DND-41 (cell line): ENCODE measurements around the gene CCDC27.

Experiments
- ATAC-seq: fragments of 200-7000 bp; cut with Tn5 transposase; 3 replicates; pipeline ENCODE4 v1.9.1; 2021; ENCODE audit warnings: low read depth; ENCODE audit not compliant: insufficient read depth
- DNase-seq: peaks from one replicate; pipeline ENCODE4 v3.0.0-alpha.2; 2020
- H2AFZ ChIP-seq: 2 replicates; pipeline ENCODE4 v1.6.0; 2012; ENCODE audit warnings: low read depth, low read length
- H3K27ac ChIP-seq: 2 replicates; pipeline ENCODE4 v1.5.1; 2012; ENCODE audit warnings: low read length, inconsistent platforms
- H3K27me3 ChIP-seq: fragments of 200-600 bp; sonication (generic); 2 replicates; pipeline ENCODE4 v1.6.0; 2012; ENCODE audit warnings: low read length, mild to moderate bottlenecking, inconsistent platforms; ENCODE audit not compliant: insufficient read depth, poor library complexity
- H3K36me3 ChIP-seq: 2 replicates; pipeline ENCODE4 v1.5.1; 2012; ENCODE audit warnings: low read length, inconsistent platforms; ENCODE audit not compliant: insufficient read depth
- H3K4me1 ChIP-seq: 2 replicates; pipeline ENCODE4 v1.5.1; 2012; ENCODE audit warnings: mild to moderate bottlenecking, low read length; ENCODE audit not compliant: insufficient read depth
- H3K4me2 ChIP-seq: 2 replicates; pipeline ENCODE4 v1.6.0; 2012; ENCODE audit warnings: mild to moderate bottlenecking, moderate library complexity, low read length, inconsistent platforms; ENCODE audit not compliant: insufficient read depth
- H3K4me3 ChIP-seq, 2 experiments: fragments of 200-600 bp in 1 of 2; shearing (Covaris generic) in 1 of 2; 2 replicates each; pipeline ENCODE4 v1.5.1; 2012 to 2016; ENCODE audit warnings: inconsistent platforms in 2 of 2, low read length in 2 of 2, mild to moderate bottlenecking in 2 of 2, low read depth in 1 of 2, moderate library complexity in 1 of 2
- H3K79me2 ChIP-seq: 2 replicates; pipeline ENCODE4 v1.6.0; 2012; ENCODE audit warnings: low read length, inconsistent platforms; ENCODE audit not compliant: insufficient read depth
- H3K9ac ChIP-seq: 2 replicates; pipeline ENCODE4 v1.6.0; 2012; ENCODE audit warnings: low read depth, mild to moderate bottlenecking, inconsistent platforms, low read length, moderate library complexity
- H3K9me3 ChIP-seq: 2 replicates; pipeline ENCODE4 v1.5.1; 2012; ENCODE audit warnings: low read length, moderate library complexity, mild to moderate bottlenecking, inconsistent platforms; ENCODE audit not compliant: insufficient read depth, severe bottlenecking
- H4K20me1 ChIP-seq: 2 replicates; pipeline ENCODE4 v1.6.0; 2012; ENCODE audit warnings: low read length; ENCODE audit not compliant: insufficient read depth
- EZH2 ChIP-seq: IDR thresholded peaks from 3 replicates; pipeline ENCODE4 v1.6.1; 2012; ENCODE audit warnings: borderline replicate concordance, low read depth, mild to moderate bottlenecking, moderate library complexity, low read length, inconsistent platforms; ENCODE audit not compliant: severe bottlenecking
- TF ChIP-seq, protein P1 (sequence below): IDR thresholded peaks from 2 replicates; pipeline ENCODE4 v1.5.1; 2012; ENCODE audit warnings: borderline replicate concordance, low read length, moderate library complexity, mild to moderate bottlenecking; ENCODE audit not compliant: poor library complexity, severe bottlenecking; ENCODE audit errors: extremely low read depth

The CCDC27 gene

DNA sequence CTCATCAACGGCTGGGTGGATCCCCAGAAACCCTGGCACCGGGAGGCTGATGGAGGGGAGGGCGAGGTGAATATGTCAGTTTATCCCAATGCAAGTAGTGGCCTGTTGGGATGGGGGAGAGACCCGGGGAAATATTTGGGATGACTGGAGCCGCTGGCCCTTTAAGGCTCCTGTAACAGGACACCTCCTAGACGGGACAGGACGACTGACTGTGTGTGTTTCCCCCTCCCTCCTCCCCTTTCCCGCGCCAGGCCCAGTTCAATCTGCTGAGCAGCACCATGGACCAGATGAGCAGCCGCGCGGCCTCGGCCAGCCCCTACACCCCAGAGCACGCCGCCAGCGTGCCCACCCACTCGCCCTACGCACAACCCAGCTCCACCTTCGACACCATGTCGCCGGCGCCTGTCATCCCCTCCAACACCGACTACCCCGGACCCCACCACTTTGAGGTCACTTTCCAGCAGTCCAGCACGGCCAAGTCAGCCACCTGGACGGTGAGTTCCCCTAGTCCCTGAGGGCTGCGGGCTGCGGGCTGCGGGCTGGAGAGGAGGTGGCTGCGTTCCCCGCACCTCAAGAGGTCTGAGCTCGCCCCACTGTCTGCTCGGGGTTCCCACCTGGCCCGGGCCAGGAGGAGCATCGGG lies 44.8 kb upstream of the CCDC27 start:
- no peak overlapping the region for H3K4me2 ChIP-seq
- peaks cover 45% of the 10 kb centered on the region for H4K20me1 ChIP-seq
- H3K4me1 ChIP-seq = no peaks in the 10 kb centered on the region
- DNase-seq (no peak), ATAC-seq (no peak)
- no peak overlapping the region for H3K27ac ChIP-seq
- no peaks in the 10 kb centered on the region for H3K27me3 ChIP-seq
- H2AFZ ChIP-seq = no peak overlapping the region
- TF ChIP-seq EZH2 = no peak
- TF ChIP-seq, protein P1, sequence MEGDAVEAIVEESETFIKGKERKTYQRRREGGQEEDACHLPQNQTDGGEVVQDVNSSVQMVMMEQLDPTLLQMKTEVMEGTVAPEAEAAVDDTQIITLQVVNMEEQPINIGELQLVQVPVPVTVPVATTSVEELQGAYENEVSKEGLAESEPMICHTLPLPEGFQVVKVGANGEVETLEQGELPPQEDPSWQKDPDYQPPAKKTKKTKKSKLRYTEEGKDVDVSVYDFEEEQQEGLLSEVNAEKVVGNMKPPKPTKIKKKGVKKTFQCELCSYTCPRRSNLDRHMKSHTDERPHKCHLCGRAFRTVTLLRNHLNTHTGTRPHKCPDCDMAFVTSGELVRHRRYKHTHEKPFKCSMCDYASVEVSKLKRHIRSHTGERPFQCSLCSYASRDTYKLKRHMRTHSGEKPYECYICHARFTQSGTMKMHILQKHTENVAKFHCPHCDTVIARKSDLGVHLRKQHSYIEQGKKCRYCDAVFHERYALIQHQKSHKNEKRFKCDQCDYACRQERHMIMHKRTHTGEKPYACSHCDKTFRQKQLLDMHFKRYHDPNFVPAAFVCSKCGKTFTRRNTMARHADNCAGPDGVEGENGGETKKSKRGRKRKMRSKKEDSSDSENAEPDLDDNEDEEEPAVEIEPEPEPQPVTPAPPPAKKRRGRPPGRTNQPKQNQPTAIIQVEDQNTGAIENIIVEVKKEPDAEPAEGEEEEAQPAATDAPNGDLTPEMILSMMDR = no peak
- H3K4me3 ChIP-seq = no peak overlapping the region
- no peak overlapping the region for H3K9ac ChIP-seq
- H3K79me2 ChIP-seq = no peaks in the 10 kb centered on the region
- no peaks in the 10 kb centered on the region for H3K9me3 ChIP-seq
- peaks cover 43% of the 10 kb centered on the region for H3K36me3 ChIP-seq

DNA sequence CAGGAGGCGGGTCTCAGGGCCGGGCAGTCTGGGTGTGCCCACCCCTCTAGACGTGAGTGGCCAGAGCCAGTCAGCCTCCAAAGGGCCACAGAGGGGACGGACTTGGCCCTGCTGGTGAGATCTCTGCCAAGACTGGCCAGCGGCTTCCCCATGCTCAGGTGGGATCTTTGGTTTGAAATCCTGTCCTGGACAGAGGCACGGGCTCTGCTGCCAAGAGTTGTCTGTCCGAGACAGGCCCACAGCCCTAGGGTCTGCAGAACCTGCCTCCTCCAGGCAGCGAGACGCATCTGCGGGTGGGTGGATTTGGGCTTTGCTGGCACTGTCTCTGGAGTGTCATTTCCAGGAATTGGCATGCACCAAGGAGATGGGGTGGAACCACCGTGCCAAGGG lies 44.3 kb upstream of the CCDC27 start:
- Histone ChIP-seq H3K4me3 (no peak overlapping the region), H3K79me2 (no peaks in the 10 kb centered on the region), H3K36me3 (peaks cover 43% of the 10 kb centered on the region), H3K4me1 (no peaks in the 10 kb centered on the region), H3K9me3 (no peaks in the 10 kb centered on the region), H3K4me2 (no peak overlapping the region), H2AFZ (no peak overlapping the region), H3K9ac (no peak overlapping the region), H4K20me1 (peaks cover 45% of the 10 kb centered on the region), H3K27me3 (no peaks in the 10 kb centered on the region), H3K27ac (no peak overlapping the region)
- no peak for ATAC-seq
- TF ChIP-seq, protein P1 = no peak
- no peak for TF ChIP-seq EZH2
- no peak for DNase-seq

DNA sequence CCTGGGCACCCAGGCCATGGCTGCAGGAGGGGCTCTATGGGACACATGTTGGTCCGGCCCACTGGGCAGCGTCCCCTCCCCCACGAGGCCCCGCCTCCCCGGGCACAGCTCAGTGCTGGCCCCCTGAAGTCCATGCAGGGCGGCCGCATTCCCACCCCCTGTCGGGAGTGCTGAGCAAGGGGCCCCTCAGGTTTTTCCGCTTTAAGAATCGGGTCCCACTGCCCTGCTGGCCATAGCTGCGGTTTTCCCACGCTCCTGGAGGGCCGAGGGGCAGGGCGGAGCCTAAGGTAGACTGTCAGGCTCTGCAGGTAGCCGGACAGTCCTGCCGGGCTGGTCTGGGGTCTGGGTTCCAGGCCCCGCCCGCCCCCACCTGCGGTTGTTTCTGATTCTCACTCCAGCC lies 43.5 kb upstream of the CCDC27 start:
- H4K20me1 ChIP-seq = peaks cover 44% of the 10 kb centered on the region
- no peaks in the 10 kb centered on the region for H3K79me2 ChIP-seq
- ATAC-seq = no peak
- no peak overlapping the region for H3K4me2 ChIP-seq
- peaks cover 43% of the 10 kb centered on the region for H3K36me3 ChIP-seq
- TF ChIP-seq, protein P1 = no peak
- TF ChIP-seq EZH2 = no peak
- H2AFZ ChIP-seq = no peak overlapping the region
- no peaks in the 10 kb centered on the region for H3K4me1 ChIP-seq
- H3K27ac ChIP-seq = no peak overlapping the region
- DNase-seq = no peak
- H3K27me3 ChIP-seq = no peaks in the 10 kb centered on the region
- no peak overlapping the region for H3K4me3 ChIP-seq
- no peaks in the 10 kb centered on the region for H3K9me3 ChIP-seq
- H3K9ac ChIP-seq = no peak overlapping the region
